Fibroblast of lung (primary cell): Measurements from ENCODE around the gene GAA.

Experiments
- CTCF ChIP-seq, 2 donors: IDR thresholded peaks in 1 of 2; conservative IDR thresholded peaks in 1 of 2; 1 replicate in 1 of 2; 2 replicates in 1 of 2; pipeline ENCODE4 v1.5.1; 2011 to 2012; ENCODE audit warnings: low read length in 2 of 2, control low read depth in 1 of 2, inconsistent platforms in 1 of 2, low read depth in 1 of 2, mild to moderate bottlenecking in 1 of 2
- EZH2 ChIP-seq: IDR thresholded peaks from 2 replicates; pipeline ENCODE4 v1.5.1; 2012; ENCODE audit warnings: low read length, control low read depth, mild to moderate bottlenecking; ENCODE audit errors: missing control alignments

GRCh38 chr17:80070375-80071115 lies 30.8 kb upstream of the GAA start:
- TF ChIP-seq CTCF (conservative IDR thresholded peaks at IDR 0.05 in 1 of 2, IDR thresholded peaks at IDR 0.05 in 1 of 2; ENCODE audit: low read depth in 1 of 2, low read length in 2 of 2) (no peak), EZH2 (no peak)
